ENCODE results near the gene SLC25A2.

The SLC25A2 gene

DNA sequence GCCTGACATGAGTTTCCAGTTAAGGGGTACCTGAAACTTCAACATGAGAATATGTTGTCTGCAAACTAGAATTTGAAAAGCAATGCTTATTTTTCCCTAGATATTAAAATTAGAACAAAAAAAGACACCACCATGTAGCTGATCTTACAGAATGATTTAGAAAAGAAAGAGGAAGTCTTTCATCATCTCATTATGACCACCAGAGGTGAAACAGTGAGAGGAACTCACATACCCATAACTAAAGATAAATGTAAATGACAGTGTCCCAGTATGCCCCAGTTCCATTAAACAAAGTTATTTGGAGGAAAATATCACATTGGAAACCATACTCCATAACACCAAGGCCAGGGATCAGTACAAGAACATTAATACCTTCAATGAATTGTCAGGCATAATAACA lies 9.9 kb upstream of the SLC25A2 start:
- no peak for DNase-seq

- DNase-seq, result no peak
Measured at GRCh38 chr5:141306630-141307029, 2.8 kb upstream of the SLC25A2 start.

- no peak for DNase-seq
Measured at GRCh38 chr5:141298376-141298775, 5.5 kb downstream of the SLC25A2 start.

GRCh38 chr5:141272906-141273305 lies 30.9 kb downstream of the SLC25A2 start:
- peak; percentile 11 for DNase-seq

DNA sequence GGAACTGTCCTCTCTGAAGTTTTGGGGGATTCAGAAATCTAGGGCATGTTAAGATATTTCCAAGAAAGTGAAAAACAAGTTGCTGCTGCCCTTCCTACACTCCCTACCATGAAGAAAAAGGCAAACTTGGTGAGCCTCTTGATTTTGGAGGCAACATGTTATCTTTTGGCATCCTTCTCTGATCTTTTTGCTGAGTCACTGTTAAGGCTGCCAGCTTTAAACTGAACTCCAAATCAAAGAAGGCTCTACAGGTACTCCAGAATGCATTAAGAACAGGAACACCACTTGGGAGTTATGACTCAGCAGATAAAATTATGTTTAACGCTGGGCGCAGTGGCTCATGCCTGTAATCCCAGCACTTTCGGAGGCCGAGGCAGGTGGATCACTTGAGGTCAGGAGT lies 34.7 kb downstream of the SLC25A2 start:
- no peak for DNase-seq

DNA sequence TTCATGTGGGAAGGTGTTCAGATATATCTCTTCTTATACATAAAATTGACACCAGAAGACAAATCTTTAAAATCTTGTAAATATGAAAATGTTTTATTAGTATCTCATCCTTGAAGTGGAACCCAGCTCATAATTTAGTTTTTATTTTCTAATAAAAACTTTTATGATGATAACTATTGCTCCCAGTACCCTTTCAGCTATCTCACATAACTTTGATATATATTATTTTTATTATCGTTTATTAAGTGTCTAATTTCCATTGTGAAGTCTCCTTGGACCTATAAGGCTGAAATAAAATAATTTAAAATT lies 42.7 kb downstream of the SLC25A2 start:
- DNase-seq, result no peak

GRCh38 chr5:141260458-141261237 lies 43.2 kb downstream of the SLC25A2 start:
- DNase-seq, result no peak

DNA sequence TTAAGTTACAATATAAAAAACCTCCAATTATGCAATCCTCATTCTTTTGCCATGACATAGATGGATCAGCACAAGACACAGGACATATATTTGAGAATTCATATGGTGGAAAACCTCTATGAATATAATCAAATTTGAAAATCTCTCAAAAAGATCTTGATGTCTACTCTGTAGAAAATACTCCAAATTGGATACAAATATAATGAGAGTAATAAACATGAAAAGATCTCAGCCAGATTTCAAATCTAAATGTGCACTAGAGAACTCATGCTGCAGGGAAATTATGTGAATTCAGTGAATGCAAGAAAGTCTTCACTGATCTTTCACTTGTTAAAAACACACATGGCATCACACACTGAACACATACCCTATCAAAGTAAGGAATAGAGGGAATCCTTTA lies 44.9 kb downstream of the SLC25A2 start:
- DNase-seq, result no peak

DNA sequence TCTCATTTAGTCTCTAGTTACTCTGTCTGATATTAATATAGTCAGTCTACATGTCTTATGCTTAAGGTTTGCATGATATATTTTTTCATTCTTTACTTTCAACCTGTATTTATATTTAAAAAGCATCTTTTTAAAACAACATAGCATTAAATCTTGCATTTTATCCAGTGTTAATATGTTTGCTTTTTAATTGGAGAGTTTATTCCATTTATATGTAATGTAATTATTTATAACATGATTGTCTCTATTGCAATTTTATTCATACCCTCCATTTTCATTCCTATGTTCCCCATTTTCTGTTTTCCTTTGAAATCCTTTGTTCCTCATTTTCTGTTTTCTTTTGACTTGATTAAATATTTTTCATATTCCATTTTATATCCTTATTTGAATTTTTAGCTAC lies 45.4 kb downstream of the SLC25A2 start:
- no peak for DNase-seq
